ENCODE measurements around the gene SH3D19. TPM values are rescaled to one million over a fixed set of nuclear protein-coding genes. Genes with fewer than 3 reads are reported as not detected.

SH3D19 gene
- total RNA-seq, 1 donor from 2014 or later: 39.3 TPM

GRCh38 chr4:151157543-151157942 lies 167.9 kb downstream of the SH3D19 start:
- H2AFZ ChIP-seq (replicated peaks): no peak overlapping the region
- H3K36me3 Mint-ChIP-seq: peaks cover 25% of the 10 kb centered on the region
- no peaks in the 10 kb centered on the region for H3K79me2 ChIP-seq (ENCODE audit: low read depth)
- H3K27ac ChIP-seq: no peak overlapping the region
- no peaks in the 10 kb centered on the region for H3K27me3 ChIP-seq
- TF ChIP-seq EZH2 (IDR thresholded peaks at IDR 0.05) (no peak), EZH2phosphoT487 (IDR thresholded peaks at IDR 0.05) (no peak), CTCF (IDR thresholded peaks at IDR 0.05) (no peak)
- DNase-seq (ENCODE audit: low spot score): no peak
- no peak overlapping the region for H3K9ac ChIP-seq
- H3K4me1 Mint-ChIP-seq: no peaks in the 10 kb centered on the region
- no peaks in the 10 kb centered on the region for H3K9me3 Mint-ChIP-seq
- no peaks in the 10 kb centered on the region for H3K27me3 Mint-ChIP-seq (ENCODE audit: insufficient read depth, low read depth)
- H3K27ac Mint-ChIP-seq: no peak overlapping the region
- H3F3A ChIP-seq (ENCODE audit: low read depth): peaks cover 5% of the 10 kb centered on the region
- H3K9me3 ChIP-seq (ENCODE audit: low read depth): no peaks in the 10 kb centered on the region
- H3K4me1 ChIP-seq: no peaks in the 10 kb centered on the region
- H3K36me3 ChIP-seq: no peaks in the 10 kb centered on the region
- no peak overlapping the region for H3K4me2 ChIP-seq
- H3K4me3 ChIP-seq: no peak overlapping the region
- no peaks in the 10 kb centered on the region for H4K20me1 ChIP-seq (ENCODE audit: low read depth)
- no peak overlapping the region for H3K4me3 Mint-ChIP-seq

- no peaks in the 10 kb centered on the region for H3K36me3 ChIP-seq
- Mint-ChIP-seq H3K27ac (no peak overlapping the region), H3K9me3 (no peaks in the 10 kb centered on the region), H3K27me3 (ENCODE audit: insufficient read depth, low read depth) (no peaks in the 10 kb centered on the region), H3K4me3 (no peak overlapping the region), H3K4me1 (no peaks in the 10 kb centered on the region), H3K36me3 (peaks cover 21% of the 10 kb centered on the region)
- no peaks in the 10 kb centered on the region for H3K27me3 ChIP-seq
- no peaks in the 10 kb centered on the region for H3F3A ChIP-seq (ENCODE audit: low read depth)
- TF ChIP-seq EZH2 (IDR thresholded peaks at IDR 0.05): no peak
- no peak for TF ChIP-seq EZH2phosphoT487 (IDR thresholded peaks at IDR 0.05)
- TF ChIP-seq CTCF (IDR thresholded peaks at IDR 0.05): no peak
- H3K27ac ChIP-seq: no peak overlapping the region
- no peak overlapping the region for H3K9ac ChIP-seq
- H3K79me2 ChIP-seq (ENCODE audit: low read depth): no peaks in the 10 kb centered on the region
- no peak overlapping the region for H3K4me3 ChIP-seq
- no peak overlapping the region for H3K4me2 ChIP-seq
- no peaks in the 10 kb centered on the region for H3K9me3 ChIP-seq (ENCODE audit: low read depth)
- no peak overlapping the region for H2AFZ ChIP-seq (replicated peaks)
- H4K20me1 ChIP-seq (ENCODE audit: low read depth): no peaks in the 10 kb centered on the region
- DNase-seq (ENCODE audit: low spot score): no peak
- H3K4me1 ChIP-seq: no peaks in the 10 kb centered on the region
Observed at GRCh38 chr4:151153585-151153984, 171.8 kb downstream of the SH3D19 start.

- Histone ChIP-seq H3K4me3 (no peak overlapping the region), H4K20me1 (ENCODE audit: low read depth) (no peaks in the 10 kb centered on the region), H3K36me3 (peaks cover 6% of the 10 kb centered on the region), H3K4me2 (no peak overlapping the region), H3K27me3 (no peaks in the 10 kb centered on the region), H3K9ac (no peak overlapping the region), H2AFZ (replicated peaks) (no peak overlapping the region), H3K79me2 (ENCODE audit: low read depth) (no peaks in the 10 kb centered on the region), H3F3A (ENCODE audit: low read depth) (no peaks in the 10 kb centered on the region), H3K4me1 (no peaks in the 10 kb centered on the region), H3K27ac (no peak overlapping the region), H3K9me3 (ENCODE audit: low read depth) (no peaks in the 10 kb centered on the region)
- H3K4me3 Mint-ChIP-seq: no peak overlapping the region
- no peak overlapping the region for H3K27ac Mint-ChIP-seq
- H3K36me3 Mint-ChIP-seq: peaks cover 20% of the 10 kb centered on the region
- H3K27me3 Mint-ChIP-seq (ENCODE audit: insufficient read depth, low read depth): no peaks in the 10 kb centered on the region
- H3K4me1 Mint-ChIP-seq: no peaks in the 10 kb centered on the region
- no peak for DNase-seq (ENCODE audit: low spot score)
- no peak for TF ChIP-seq EZH2 (IDR thresholded peaks at IDR 0.05)
- TF ChIP-seq CTCF (IDR thresholded peaks at IDR 0.05): no peak
- TF ChIP-seq EZH2phosphoT487 (IDR thresholded peaks at IDR 0.05): no peak
- H3K9me3 Mint-ChIP-seq: no peaks in the 10 kb centered on the region
Observed at GRCh38 chr4:151152028-151152427, 173.4 kb downstream of the SH3D19 start.
